Measurements from ENCODE around the gene RNASEL. TPM values are rescaled to one million over a fixed set of nuclear protein-coding genes. Genes with fewer than 3 reads are reported as not detected.

The RNASEL gene
- total RNA-seq, 1 donor from 2014 or later = 3.5 TPM

- Histone ChIP-seq H3K4me1 (peaks cover 4% of the 10 kb centered on the region), H3K4me3 (no peak overlapping the region), H3K36me3 (peaks cover 45% of the 10 kb centered on the region), H3K9me3 (replicated peaks) (no peaks in the 10 kb centered on the region), H3K27ac (replicated peaks) (no peak overlapping the region), H3K27me3 (ENCODE audit: low read depth) (no peaks in the 10 kb centered on the region)
- no peak for TF ChIP-seq CTCF (IDR thresholded peaks at IDR 0.05; ENCODE audit: borderline replicate concordance)
- DNase-seq = no peak
- intact Hi-C loops (cut with micrococcal nuclease) = no loop called here
Measured at GRCh38 chr1:182574156-182574555, 14.9 kb downstream of the RNASEL start.

- no peak for DNase-seq
- intact Hi-C loops (cut with micrococcal nuclease) = no loop called here
- H3K36me3 ChIP-seq = peaks cover 23% of the 10 kb centered on the region
- H3K27ac ChIP-seq (replicated peaks) = no peak overlapping the region
- H3K9me3 ChIP-seq (replicated peaks) = no peaks in the 10 kb centered on the region
- H3K4me1 ChIP-seq = peaks cover 4% of the 10 kb centered on the region
- no peaks in the 10 kb centered on the region for H3K27me3 ChIP-seq (ENCODE audit: low read depth)
- TF ChIP-seq CTCF (IDR thresholded peaks at IDR 0.05; ENCODE audit: borderline replicate concordance) = no peak
- no peak overlapping the region for H3K4me3 ChIP-seq
Measured at GRCh38 chr1:182570611-182570970, 18.5 kb downstream of the RNASEL start.

GRCh38 chr1:182569939-182570610, 19.0 kb downstream of the RNASEL start:
- H3K4me1 ChIP-seq = peaks cover under 1% of the 10 kb centered on the region
- no peak for TF ChIP-seq CTCF (IDR thresholded peaks at IDR 0.05; ENCODE audit: borderline replicate concordance)
- no peaks in the 10 kb centered on the region for H3K9me3 ChIP-seq (replicated peaks)
- no peak overlapping the region for H3K4me3 ChIP-seq
- no peaks in the 10 kb centered on the region for H3K27me3 ChIP-seq (ENCODE audit: low read depth)
- H3K36me3 ChIP-seq = peaks cover 17% of the 10 kb centered on the region
- intact Hi-C loops (cut with micrococcal nuclease) = no loop called here
- H3K27ac ChIP-seq (replicated peaks) = no peak overlapping the region
- DNase-seq = no peak

GRCh38 chr1:182568647-182569284, 20.3 kb downstream of the RNASEL start:
- Histone ChIP-seq H3K4me1 (no peaks in the 10 kb centered on the region), H3K27me3 (ENCODE audit: low read depth) (no peaks in the 10 kb centered on the region), H3K36me3 (peaks cover 7% of the 10 kb centered on the region), H3K27ac (replicated peaks) (no peak overlapping the region), H3K4me3 (no peak overlapping the region), H3K9me3 (replicated peaks) (no peaks in the 10 kb centered on the region)
- DNase-seq = no peak
- no peak for TF ChIP-seq CTCF (IDR thresholded peaks at IDR 0.05; ENCODE audit: borderline replicate concordance)
- intact Hi-C loops (cut with micrococcal nuclease) = no loop called here

- Histone ChIP-seq H3K4me1 (no peaks in the 10 kb centered on the region), H3K36me3 (peaks cover 2% of the 10 kb centered on the region), H3K9me3 (replicated peaks) (no peaks in the 10 kb centered on the region), H3K4me3 (no peak overlapping the region), H3K27ac (replicated peaks) (no peak overlapping the region), H3K27me3 (ENCODE audit: low read depth) (no peaks in the 10 kb centered on the region)
- intact Hi-C loops (cut with micrococcal nuclease) = no loop called here
- DNase-seq = no peak
- no peak for TF ChIP-seq CTCF (IDR thresholded peaks at IDR 0.05; ENCODE audit: borderline replicate concordance)
Measured at GRCh38 chr1:182567629-182568028, 21.4 kb downstream of the RNASEL start.

Data from left ventricle myocardium inferior (tissue), 1 donor.